LNCaP clone FGC (cell line): ENCODE data around the gene PTPRM.

ENCODE experiments used
- DNase-seq: peaks from one replicate; pipeline ENCODE4 v3.0.0-alpha.2; 2011; ENCODE audit warnings: low read depth
- H3K4me3 ChIP-seq: 2 replicates; pipeline ENCODE4 v1.5.1; 2011; ENCODE audit warnings: mild to moderate bottlenecking, low read depth, low read length, control low read depth
- CTCF ChIP-seq: IDR thresholded peaks from 2 replicates; pipeline ENCODE4 v1.5.1; 2012; ENCODE audit warnings: mild to moderate bottlenecking; ENCODE audit not compliant: control insufficient read depth, insufficient read depth; ENCODE audit errors: extremely low read depth

Gene PTPRM

DNA sequence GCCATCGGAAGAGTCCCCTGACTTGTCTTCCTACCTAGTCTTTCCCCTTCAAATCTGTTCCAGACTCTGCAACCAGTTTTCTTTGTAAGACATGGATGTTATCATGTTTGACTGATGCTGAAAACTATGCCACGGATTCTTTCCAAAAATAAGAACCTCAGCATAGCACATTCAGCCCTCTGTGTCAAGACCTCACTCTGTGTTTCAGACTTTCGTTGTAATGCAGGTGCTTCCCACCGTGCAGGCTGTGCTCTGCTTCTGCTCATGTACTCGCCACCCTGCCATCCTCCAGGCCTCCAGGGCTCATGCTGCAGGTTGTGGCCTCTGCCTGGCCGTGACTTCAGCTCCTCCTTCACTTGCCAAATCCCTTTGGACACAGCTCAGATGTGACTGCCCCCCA is 695.1 kb downstream of the PTPRM start:
- no peak for TF ChIP-seq CTCF
- no peak for DNase-seq
- H3K4me3 ChIP-seq = no peak overlapping the region

DNA sequence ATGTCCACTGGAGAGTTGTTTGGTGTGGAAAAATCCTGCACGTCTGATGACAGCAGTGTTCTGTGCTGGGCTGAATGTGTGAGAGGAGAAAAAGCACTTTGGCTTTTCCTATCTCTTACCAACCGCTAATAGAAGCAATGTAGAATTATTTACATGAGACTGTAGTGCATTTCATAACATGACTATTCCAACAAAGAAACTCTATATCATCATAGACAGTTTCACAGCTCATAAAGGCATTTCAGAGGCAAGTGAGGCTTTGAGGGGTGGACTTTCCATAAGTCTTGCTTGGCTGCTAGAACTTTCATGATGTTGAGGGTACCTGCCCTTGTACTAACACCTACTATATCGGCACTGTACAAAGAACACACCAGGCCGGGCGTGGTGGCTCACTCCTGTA is 697.0 kb downstream of the PTPRM start:
- no peak for DNase-seq
- TF ChIP-seq CTCF = no peak
- H3K4me3 ChIP-seq = no peak overlapping the region

- no peak overlapping the region for H3K4me3 ChIP-seq
- no peak for TF ChIP-seq CTCF
- DNase-seq = peak; percentile 64
These were observed 697.8 kb downstream of the PTPRM start for GRCh38 chr18:8264861-8265411.

GRCh38 chr18:8272254-8272653 is 705.1 kb downstream of the PTPRM start:
- no peak overlapping the region for H3K4me3 ChIP-seq
- no peak for DNase-seq
- no peak for TF ChIP-seq CTCF

- no peak for TF ChIP-seq CTCF
- no peak overlapping the region for H3K4me3 ChIP-seq
These were observed 707.3 kb downstream of the PTPRM start for GRCh38 chr18:8274370-8274769.

DNA sequence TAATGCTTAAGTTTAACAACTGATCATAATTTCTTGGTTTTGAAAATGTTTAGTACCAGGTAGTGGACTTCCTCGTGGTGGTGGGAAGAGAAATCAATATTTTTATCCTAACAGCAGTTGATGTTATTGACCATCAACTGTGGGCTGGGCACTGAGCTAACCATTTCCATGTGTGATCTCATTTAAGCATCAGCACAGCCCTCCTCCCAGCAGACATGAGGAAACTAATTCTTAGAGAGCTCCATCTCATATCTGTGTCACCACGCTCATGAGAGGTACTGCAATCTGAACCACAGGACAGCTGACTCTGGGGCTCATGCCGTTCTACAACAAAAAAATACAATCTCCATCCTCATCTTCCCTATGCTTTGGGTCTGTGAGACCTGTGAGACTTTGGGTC is 709.3 kb downstream of the PTPRM start:
- no peak for TF ChIP-seq CTCF
- no peak for DNase-seq
- H3K4me3 ChIP-seq = no peak overlapping the region

More at GRCh38 chr18:8274370-8274769, 707.3 kb downstream of the PTPRM start:
- DNase-seq = no peak

DNA sequence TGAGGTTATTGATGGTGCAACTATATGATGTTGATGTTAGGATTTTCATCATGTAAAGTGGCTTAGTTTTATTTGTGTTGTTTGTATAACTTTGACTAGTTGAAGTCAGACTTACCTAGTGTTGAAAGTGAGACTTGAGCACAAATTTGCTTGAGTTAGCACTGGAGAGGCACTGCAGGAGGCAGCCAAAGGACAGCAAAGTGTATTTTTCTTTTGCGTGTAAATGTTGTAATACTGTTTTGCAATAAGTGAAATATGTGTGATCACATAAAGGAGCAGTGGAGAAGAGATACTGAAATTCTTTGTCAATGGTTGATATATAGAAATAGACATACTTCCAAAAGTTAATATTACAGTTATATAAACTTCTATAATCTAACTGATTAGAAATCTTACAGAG is 710.2 kb downstream of the PTPRM start:
- H3K4me3 ChIP-seq = no peak overlapping the region
- no peak for TF ChIP-seq CTCF
- no peak for DNase-seq
